B cell (primary cell): ENCODE measurements around the gene ALOX15. TPM values are rescaled to one million over a fixed set of nuclear protein-coding genes. Genes with fewer than 3 reads are reported as not detected.
"Not testable (repeated sequence)": the region's sequence is repeated elsewhere in the genome, so short reads cannot be mapped to it uniquely, and the experiment has no call there.

ENCODE experiments used
- ATAC-seq: fragments of 200-7000 bp; cut with Tn5 transposase; one replicate; pipeline ENCODE4 v1.10.0; 2021; ENCODE audit warnings: low read depth, mild to moderate bottlenecking, moderate number of reproducible peaks, moderate library complexity
- CTCF ChIA-PET: fragments of 350-600 bp; sonication (Branson Sonifier 250); formaldehyde crosslinking; loops from one replicate; lab custom pipeline; 2021; ENCODE audit warnings: antibody characterized with exemption, inconsistent platforms; lab: Charles Lee
- POLR2A ChIA-PET: fragments of 350-600 bp; sonication (Branson Sonifier 250); formaldehyde crosslinking; loops from one replicate; lab custom pipeline; 2021; ENCODE audit warnings: antibody characterized with exemption; lab: Charles Lee
- DNase-seq: peaks from one replicate; pipeline ENCODE4 v3.0.0; 2013
- H2AFZ ChIP-seq: 2 replicates; pipeline ENCODE4 v1.6.1; 2012; ENCODE audit warnings: mild to moderate bottlenecking, low read depth, low read length; ENCODE audit not compliant: insufficient read depth, poor library complexity, severe bottlenecking
- H3K27ac ChIP-seq, 2 donors: 1 replicate in 1 of 2; 2 replicates in 1 of 2; pipeline ENCODE4 v1.5.1; 2012 to 2013; ENCODE audit warnings: low read length in 2 of 2, mild to moderate bottlenecking in 2 of 2, moderate library complexity in 1 of 2
- H3K27me3 ChIP-seq, 4 experiments: fragments of 200-600 bp in 1 of 4; sonication (generic) in 1 of 4; replicated peaks in 1 of 4; 1 replicate in 2 of 4; 2 replicates in 2 of 4; pipeline versions ENCODE4 v1.6.1 to v1.7.0; 2013 to 2016; ENCODE audit warnings: low read length in 3 of 4, mild to moderate bottlenecking in 2 of 4, mixed read lengths in 1 of 4, moderate library complexity in 1 of 4; ENCODE audit not compliant: insufficient read depth in 4 of 4, control insufficient read depth in 3 of 4; ENCODE audit errors: control extremely low read depth in 1 of 4
- H3K36me3 ChIP-seq, 2 experiments: replicated peaks in 1 of 2; 1 replicate in 1 of 2; 2 replicates in 1 of 2; pipeline versions ENCODE4 v1.6.1 to v1.7.1; 2013; ENCODE audit warnings: low read length in 1 of 2; ENCODE audit not compliant: insufficient read depth in 2 of 2, control insufficient read depth in 1 of 2; ENCODE audit errors: control extremely low read depth in 1 of 2, extremely low read depth in 1 of 2
- H3K4me1 ChIP-seq, 2 donors: fragments of 200-600 bp in 1 of 2; sonication (generic) in 1 of 2; 1 replicate in 1 of 2; 2 replicates in 1 of 2; pipeline versions ENCODE4 v1.5.1 to v1.6.1; 2013 to 2017; ENCODE audit warnings: low read length in 2 of 2; ENCODE audit not compliant: control insufficient read depth in 2 of 2, insufficient read depth in 2 of 2
- H3K4me2 ChIP-seq: replicated peaks from 2 replicates; pipeline ENCODE3; 2012; ENCODE audit warnings: mild to moderate bottlenecking, low read depth, low read length; ENCODE audit not compliant: poor library complexity, severe bottlenecking
- H3K4me3 ChIP-seq, 5 experiments: fragments of 200-600 bp in 1 of 5; sonication (generic) in 1 of 5; 1 replicate in 3 of 5; 2 replicates in 2 of 5; pipeline versions ENCODE4 v1.5.1 to v1.7.0; 2011 to 2016; ENCODE audit warnings: low read length in 4 of 5, mild to moderate bottlenecking in 4 of 5, low read depth in 2 of 5, control low read depth in 1 of 5, moderate library complexity in 1 of 5; ENCODE audit not compliant: insufficient read depth in 1 of 5; ENCODE audit errors: control extremely low read depth in 1 of 5, extremely low read depth in 1 of 5
- H3K79me2 ChIP-seq: fragments of 200-600 bp; sonication (generic); one replicate; pipeline ENCODE4 v1.6.0; 2016; ENCODE audit warnings: low read length; ENCODE audit not compliant: control insufficient read depth, insufficient read depth
- H3K9ac ChIP-seq: fragments of 200-600 bp; sonication (generic); 2 replicates; pipeline ENCODE4 v1.6.1; 2017; ENCODE audit warnings: mild to moderate bottlenecking, low read length, moderate library complexity
- H3K9me3 ChIP-seq, 3 donors: one replicate each; pipeline versions ENCODE4 v1.6.1 to v1.7.1; 2013; ENCODE audit warnings: low read length in 2 of 3; ENCODE audit not compliant: control insufficient read depth in 2 of 3, insufficient read depth in 1 of 3; ENCODE audit errors: control extremely low read depth in 1 of 3
- H4K20me1 ChIP-seq: 2 replicates; pipeline ENCODE4 v1.6.0; 2012; ENCODE audit warnings: mild to moderate bottlenecking, low read length; ENCODE audit not compliant: insufficient read depth, control insufficient read depth, poor library complexity, severe bottlenecking
- H3K27ac Mint-ChIP-seq: one replicate; pipeline ENCODE4 v1.8.0; 2021; ENCODE audit warnings: mixed read lengths
- H3K27me3 Mint-ChIP-seq: one replicate; pipeline ENCODE4 v1.8.0; 2021; ENCODE audit warnings: mixed read lengths
- H3K4me1 Mint-ChIP-seq: one replicate; pipeline ENCODE4 v1.8.0; 2021; ENCODE audit warnings: mixed read lengths
- H3K4me3 Mint-ChIP-seq: one replicate; pipeline ENCODE4 v1.8.0; 2021; ENCODE audit warnings: mixed read lengths
- H3K9me3 Mint-ChIP-seq: one replicate; pipeline ENCODE4 v1.8.0; 2022; ENCODE audit warnings: mixed read lengths; ENCODE audit not compliant: insufficient read depth
- EZH2 ChIP-seq: IDR thresholded peaks from 2 replicates; pipeline ENCODE4 v1.6.1; 2012; ENCODE audit warnings: borderline replicate concordance, low read depth, mild to moderate bottlenecking, moderate library complexity, low read length; ENCODE audit not compliant: insufficient read depth, poor library complexity, severe bottlenecking
- WGBS: methylation state at CpG from one replicate; pipeline ENCODE4 v1.1.5; 2013; ENCODE audit warnings: missing lambda C conversion rate; ENCODE audit not compliant: insufficient coverage; 5-methylcytosine and 5-hydroxymethylcytosine counted together
- intact Hi-C: fragments of 100-400 bp; cut with micrococcal nuclease; formaldehyde crosslinking; loops from one replicate; pipeline ENCODE4 v1.10.0; 2022
- polyA plus RNA-seq: library from polyadenylated mRNA; depleted of rRNA; stranded (reverse); fragments of >200 nt; gene quantifications from 2 replicates; pipeline ENCODE4 v1.2.3, GENCODE V29; 2012
- total RNA-seq, 2 donors: library from RNA; stranded (reverse); fragments of 120-200 nt in 1 of 2; gene quantifications; 1 replicate in 1 of 2; 2 replicates in 1 of 2; pipeline versions ENCODE4 v1.2.3 to v1.2.4, GENCODE V29; 2013 to 2022
- TF ChIP-seq, protein P1 (sequence below): fragments of 200-600 bp; IDR thresholded peaks from one replicate; pipeline ENCODE4 v1.8.0; 2022; ENCODE audit warnings: antibody characterized with exemption, mild to moderate bottlenecking

ALOX15 gene
- total and polyA plus RNA-seq, 2 donors (not counting 1 experiment from before 2014, with no cell fraction given): 0.10 TPM; not detected in 1

DNA sequence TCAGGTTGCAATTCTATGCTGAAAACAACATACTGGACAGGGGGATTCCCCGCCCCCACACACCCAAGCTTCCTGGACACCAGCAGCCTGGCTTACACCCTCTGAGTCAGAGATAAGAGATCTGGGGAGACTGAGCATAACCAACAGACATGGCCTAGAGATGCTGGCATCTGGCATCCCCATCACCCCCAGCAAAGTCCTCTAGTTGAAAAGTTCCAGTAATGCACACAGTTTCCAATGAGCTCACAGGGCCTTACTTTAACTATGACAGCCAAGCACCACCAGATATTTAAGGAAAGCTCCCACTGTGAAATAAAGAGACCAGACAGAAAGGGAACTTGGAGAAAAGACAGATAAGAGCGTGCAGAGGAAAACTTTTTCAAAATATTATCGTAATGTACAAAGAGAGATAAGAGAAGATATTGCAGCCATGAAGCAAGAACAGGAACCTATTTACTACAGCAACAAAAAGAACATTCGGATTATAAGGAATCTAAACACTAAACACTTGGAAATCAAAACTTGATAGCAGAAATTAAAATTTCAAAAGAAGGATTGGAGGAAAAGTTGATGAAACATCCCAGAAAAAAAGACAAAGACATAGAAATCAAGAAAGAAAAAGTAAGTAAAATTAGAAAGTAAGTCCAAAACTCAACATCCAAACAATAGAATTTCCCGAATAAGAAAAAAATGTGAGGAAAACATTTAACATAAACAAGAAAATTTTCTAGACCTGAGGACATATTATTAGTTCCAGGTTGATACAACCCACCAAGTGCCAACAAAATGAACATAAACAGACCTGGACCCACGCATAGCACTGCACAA, 17.2 kb upstream of the ALOX15 start:
- Histone ChIP-seq H3K9me3 (peaks cover 0 to 3% (median 0%) of the 10 kb centered on the region in 3 donors), H3K4me3 (no peak overlapping the region), H3K9ac (no peak overlapping the region), H3K4me2 (no peak overlapping the region), H3K4me1 (no peaks in the 10 kb centered on the region), H3K27me3 (peaks cover 0 to 9% (median 0%) of the 10 kb centered on the region in 4 experiments), H3K27ac (no peak overlapping the region), H3K79me2 (no peaks in the 10 kb centered on the region), H2AFZ (no peak overlapping the region), H3K36me3 (no peaks in the 10 kb centered on the region), H4K20me1 (no peaks in the 10 kb centered on the region)
- Mint-ChIP-seq H3K9me3 (no peaks in the 10 kb centered on the region), H3K27ac (no peak overlapping the region), H3K4me1 (no peaks in the 10 kb centered on the region), H3K27me3 (peaks cover 26% of the 10 kb centered on the region), H3K4me3 (no peak overlapping the region)
- WGBS: 83% methylated on average over 2 of the region's 6 CpGs
- CTCF ChIA-PET: interaction anchor here (0.8 kb wide), 1 partner anchor 365 kb away, joined by 3 read pairs; no protein-coding TSS in a partner anchor
- no peak for TF ChIP-seq EZH2
- TF ChIP-seq, protein P1, sequence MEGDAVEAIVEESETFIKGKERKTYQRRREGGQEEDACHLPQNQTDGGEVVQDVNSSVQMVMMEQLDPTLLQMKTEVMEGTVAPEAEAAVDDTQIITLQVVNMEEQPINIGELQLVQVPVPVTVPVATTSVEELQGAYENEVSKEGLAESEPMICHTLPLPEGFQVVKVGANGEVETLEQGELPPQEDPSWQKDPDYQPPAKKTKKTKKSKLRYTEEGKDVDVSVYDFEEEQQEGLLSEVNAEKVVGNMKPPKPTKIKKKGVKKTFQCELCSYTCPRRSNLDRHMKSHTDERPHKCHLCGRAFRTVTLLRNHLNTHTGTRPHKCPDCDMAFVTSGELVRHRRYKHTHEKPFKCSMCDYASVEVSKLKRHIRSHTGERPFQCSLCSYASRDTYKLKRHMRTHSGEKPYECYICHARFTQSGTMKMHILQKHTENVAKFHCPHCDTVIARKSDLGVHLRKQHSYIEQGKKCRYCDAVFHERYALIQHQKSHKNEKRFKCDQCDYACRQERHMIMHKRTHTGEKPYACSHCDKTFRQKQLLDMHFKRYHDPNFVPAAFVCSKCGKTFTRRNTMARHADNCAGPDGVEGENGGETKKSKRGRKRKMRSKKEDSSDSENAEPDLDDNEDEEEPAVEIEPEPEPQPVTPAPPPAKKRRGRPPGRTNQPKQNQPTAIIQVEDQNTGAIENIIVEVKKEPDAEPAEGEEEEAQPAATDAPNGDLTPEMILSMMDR: no peak
- intact Hi-C loops: no loop called here
- POLR2A ChIA-PET: no interaction called here
- ATAC-seq (no peak), DNase-seq (no peak)

DNA sequence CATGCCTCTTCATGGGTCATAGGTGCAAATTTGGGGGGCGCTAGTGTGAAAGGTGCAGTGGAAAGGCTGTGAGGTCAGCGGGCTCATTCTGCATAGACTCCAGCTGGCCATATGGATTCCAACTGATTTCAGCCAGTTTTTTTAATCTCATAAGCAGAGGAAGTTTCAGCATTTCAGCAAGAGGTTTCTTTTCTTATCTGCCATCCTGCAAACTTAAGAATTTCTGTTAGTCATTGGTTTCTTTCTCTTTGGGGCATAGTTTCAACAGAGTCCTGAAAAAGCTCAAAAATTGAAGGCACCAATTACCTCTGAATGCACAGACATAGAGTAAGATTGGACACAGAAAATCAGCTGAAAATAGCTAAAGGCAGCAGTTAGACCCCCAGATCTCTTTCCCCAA, 16.2 kb upstream of the ALOX15 start:
- no peaks in the 10 kb centered on the region for H3K79me2 ChIP-seq
- H4K20me1 ChIP-seq: no peaks in the 10 kb centered on the region
- intact Hi-C loops: no loop called here
- H3K27ac ChIP-seq: no peak overlapping the region
- Mint-ChIP-seq H3K4me1 (no peaks in the 10 kb centered on the region), H3K9me3 (no peaks in the 10 kb centered on the region), H3K27me3 (peaks cover 34% of the 10 kb centered on the region), H3K27ac (no peak overlapping the region), H3K4me3 (no peak overlapping the region)
- H3K4me1 ChIP-seq: no peaks in the 10 kb centered on the region
- no peak overlapping the region for H3K9ac ChIP-seq
- ChIA-PET POLR2A (no interaction called here), CTCF (no interaction called here)
- no peak for TF ChIP-seq EZH2
- TF ChIP-seq, protein P1: no peak
- H3K4me2 ChIP-seq: no peak overlapping the region
- WGBS: no CpG with 5 or more reads among the region's 2 CpGs
- no peak overlapping the region for H3K4me3 ChIP-seq
- peaks cover 0 to 10% (median 0%) of the 10 kb centered on the region in 4 experiments for H3K27me3 ChIP-seq
- peaks cover 0 to 3% (median 0%) of the 10 kb centered on the region in 3 donors for H3K9me3 ChIP-seq
- ATAC-seq: no peak
- H2AFZ ChIP-seq: no peak overlapping the region
- DNase-seq: no peak
- no peaks in the 10 kb centered on the region for H3K36me3 ChIP-seq

DNA sequence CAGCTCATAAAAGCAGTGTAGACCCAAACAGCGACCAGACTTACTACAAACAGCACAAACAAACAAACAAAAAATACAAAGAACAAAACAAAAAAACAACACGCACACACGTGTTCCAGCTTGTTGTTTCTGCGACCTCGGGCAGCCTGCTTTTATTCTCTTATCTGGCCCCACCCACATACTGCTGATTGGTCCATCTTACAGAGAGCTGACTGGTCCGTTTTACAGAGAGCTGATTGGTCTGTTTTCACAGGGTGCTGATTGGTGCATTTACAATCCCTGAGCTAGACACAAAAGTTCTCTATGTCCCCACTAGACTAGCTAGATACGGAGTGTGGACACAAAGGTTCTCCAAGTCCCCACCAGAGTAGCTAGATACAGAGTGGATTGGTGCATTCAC, 14.5 kb upstream of the ALOX15 start:
- WGBS: 95% methylated on average over 6 of the region's 7 CpGs
- H3K36me3 ChIP-seq, H3K4me3 ChIP-seq, CTCF ChIA-PET, H3K4me1 ChIP-seq, H3K79me2 ChIP-seq, H3K27ac ChIP-seq, POLR2A ChIA-PET, H2AFZ ChIP-seq, intact Hi-C loops, H3K4me1 Mint-ChIP-seq, H3K9ac ChIP-seq, H3K27ac Mint-ChIP-seq, H3K4me3 Mint-ChIP-seq, H3K9me3 ChIP-seq, H4K20me1 ChIP-seq, H3K4me2 ChIP-seq, ATAC-seq, H3K9me3 Mint-ChIP-seq, DNase-seq: not testable (repeated sequence)
- peaks cover 0 to 11% (median 0%) of the 10 kb centered on the region in 4 experiments for H3K27me3 ChIP-seq
- peaks cover 33% of the 10 kb centered on the region for H3K27me3 Mint-ChIP-seq
